Ovary (tissue), 3 donors: Measurements from ENCODE around the gene CENPO.

Source experiments
- CTCF ChIP-seq, 3 donors: fragments of 450-650 bp in 2 of 3; fragments of 200-600 bp in 1 of 3; IDR thresholded peaks; one replicate each; pipeline versions ENCODE4 v1.5.1 to v1.8.0; 2016 to 2022; ENCODE audit warnings: antibody characterized with exemption in 3 of 3, mild to moderate bottlenecking in 1 of 3
- EP300 ChIP-seq: sonication (generic); formaldehyde crosslinking; IDR thresholded peaks from one replicate; pipeline ENCODE4 v1.6.1; 2017; ENCODE audit warnings: antibody characterized with exemption
- donor health status: DM: no; HTN: no; CAD: no.

- no peak for TF ChIP-seq CTCF (IDR thresholded peaks at IDR 0.05)
- TF ChIP-seq EP300: no peak
These were observed 57.7 kb downstream of the CENPO start for GRCh38 chr2:24850944-24851343.
